ENCODE measurements around the gene MRPS10.

The MRPS10 gene

GRCh38 chr6:42217519-42218367 is at the start of gene MRPS10:
TSS of gene MRPS10 (minus strand) at chr6:42217861. CDS start at chr6:42217849, 12 bp downstream.
- peak; percentile 90 to 92 for DNase-seq

GRCh38 chr6:42266538-42266937 is 48.9 kb upstream of the MRPS10 start:
- no peak for DNase-seq

- no peak for DNase-seq
Measured at GRCh38 chr6:42264852-42265390, 47.3 kb upstream of the MRPS10 start.

GRCh38 chr6:42264162-42264851 is 46.6 kb upstream of the MRPS10 start:
- DNase-seq = no peak

- no peak for DNase-seq
Measured at GRCh38 chr6:42263165-42263728, 45.6 kb upstream of the MRPS10 start.

GRCh38 chr6:42260972-42261371 is 43.3 kb upstream of the MRPS10 start:
- DNase-seq = peak; percentile 46 to 56

GRCh38 chr6:42260396-42260888 is 42.8 kb upstream of the MRPS10 start:
- DNase-seq = no peak

GRCh38 chr6:42259841-42260395 is 42.3 kb upstream of the MRPS10 start:
- no peak for DNase-seq

GRCh38 chr6:42259286-42259685 is 41.6 kb upstream of the MRPS10 start:
- no peak for DNase-seq

GRCh38 chr6:42257614-42258013 is 40.0 kb upstream of the MRPS10 start:
- DNase-seq = no peak

- no peak for DNase-seq
Measured at GRCh38 chr6:42257063-42257462, 39.4 kb upstream of the MRPS10 start.

GRCh38 chr6:42255050-42255449 is 37.4 kb upstream of the MRPS10 start:
- DNase-seq = peak in 1 of 2 experiments; percentile 22

GRCh38 chr6:42254505-42254904 is 36.8 kb upstream of the MRPS10 start:
- DNase-seq = no peak

- no peak for DNase-seq
Measured at GRCh38 chr6:42251911-42252637, 34.4 kb upstream of the MRPS10 start.

GRCh38 chr6:42251500-42251899 is 33.8 kb upstream of the MRPS10 start:
- DNase-seq = no peak

GRCh38 chr6:42250274-42250931 is 32.7 kb upstream of the MRPS10 start:
- DNase-seq = no peak

GRCh38 chr6:42249279-42249678 is 31.6 kb upstream of the MRPS10 start:
- no peak for DNase-seq

- DNase-seq = no peak
Measured at GRCh38 chr6:42243046-42243445, 25.4 kb upstream of the MRPS10 start.

- DNase-seq = no peak
Measured at GRCh38 chr6:42241915-42242314, 24.3 kb upstream of the MRPS10 start.

GRCh38 chr6:42239736-42240375 is 22.2 kb upstream of the MRPS10 start:
- no peak for DNase-seq

GRCh38 chr6:42239333-42239732 is 21.7 kb upstream of the MRPS10 start:
- no peak for DNase-seq
